Stimulated activated CD4-positive, alpha-beta T cell treated with anti-CD3 and anti-CD28 coated beads, TNF-alpha, amount 100 ng/mL, for 1 hour (primary cell): ENCODE results near the gene HUS1B.

Experiments used
- DNase-seq, 3 donors: peaks; one replicate each; pipeline ENCODE4 v3.0.0-alpha.2; 2020; ENCODE audit warnings: low read depth in 3 of 3, low spot score in 1 of 3

HUS1B gene

DNA sequence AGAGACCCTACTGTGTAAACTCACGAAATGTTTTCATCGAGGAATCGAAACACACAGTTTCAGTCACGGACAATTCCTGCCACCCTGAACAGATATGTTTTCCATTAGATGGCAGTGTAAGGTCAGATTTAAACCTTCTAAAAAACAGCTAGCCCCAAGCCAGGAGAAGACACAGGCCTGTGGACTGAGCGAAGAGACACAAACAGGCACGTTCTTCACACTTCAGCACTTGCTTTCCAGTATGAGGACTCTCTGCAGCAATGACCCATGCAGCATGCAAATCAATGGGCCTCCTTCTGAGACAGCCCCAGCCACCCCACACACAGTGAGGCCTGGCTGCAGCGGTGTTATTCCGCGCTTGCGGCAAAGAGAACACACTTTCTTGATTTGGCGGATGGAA is 31.9 kb downstream of the HUS1B start:
- DNase-seq = no peak

GRCh38 chr6:622462-622861 is 34.4 kb downstream of the HUS1B start:
- DNase-seq = no peak

DNA sequence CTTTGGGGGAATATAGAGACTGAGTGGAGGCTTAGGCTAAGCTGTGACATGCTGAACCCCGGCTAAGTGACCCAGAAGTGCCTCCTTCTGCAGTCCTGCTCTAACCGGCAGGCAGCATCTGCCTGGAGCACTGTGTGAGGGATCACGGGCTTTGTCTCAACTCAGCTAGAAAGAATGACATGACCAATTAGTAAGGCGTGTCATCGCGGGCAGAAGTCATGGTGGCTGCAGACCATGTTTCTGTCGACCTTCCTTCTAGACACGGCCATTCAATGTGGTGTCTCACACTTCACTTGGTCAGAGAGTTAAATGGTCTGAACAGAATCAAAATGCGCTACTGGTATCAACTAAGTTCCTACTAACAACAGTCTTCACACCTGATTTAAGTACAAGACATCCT is 35.0 kb downstream of the HUS1B start:
- no peak for DNase-seq

- no peak for DNase-seq
Observed at GRCh38 chr6:620950-621349, 36.0 kb downstream of the HUS1B start.

DNA sequence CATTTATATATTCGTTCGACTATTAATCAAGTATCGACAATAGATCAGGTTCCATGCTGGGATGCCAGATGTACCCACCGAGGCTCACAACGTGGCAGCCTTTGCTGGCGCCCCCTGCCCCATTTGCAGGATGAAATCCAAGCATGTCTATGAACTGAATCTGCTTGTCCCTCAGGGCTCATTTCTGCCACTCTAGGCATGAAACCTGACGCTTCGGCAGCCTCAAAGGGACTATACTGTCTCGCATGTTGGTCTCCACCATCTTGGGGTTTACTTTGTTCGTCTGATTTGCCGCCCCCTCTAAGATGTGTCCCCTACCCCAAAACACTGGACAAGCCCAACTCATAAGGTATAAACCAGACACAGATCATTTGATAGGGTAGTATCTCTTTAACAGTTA is 36.7 kb downstream of the HUS1B start:
- DNase-seq = no peak

- no peak for DNase-seq
Observed at GRCh38 chr6:617456-618100, 39.3 kb downstream of the HUS1B start.

GRCh38 chr6:613981-614380 is 42.9 kb downstream of the HUS1B start:
- no peak for DNase-seq

GRCh38 chr6:611928-612327 is 45.0 kb downstream of the HUS1B start:
- DNase-seq = no peak

DNA sequence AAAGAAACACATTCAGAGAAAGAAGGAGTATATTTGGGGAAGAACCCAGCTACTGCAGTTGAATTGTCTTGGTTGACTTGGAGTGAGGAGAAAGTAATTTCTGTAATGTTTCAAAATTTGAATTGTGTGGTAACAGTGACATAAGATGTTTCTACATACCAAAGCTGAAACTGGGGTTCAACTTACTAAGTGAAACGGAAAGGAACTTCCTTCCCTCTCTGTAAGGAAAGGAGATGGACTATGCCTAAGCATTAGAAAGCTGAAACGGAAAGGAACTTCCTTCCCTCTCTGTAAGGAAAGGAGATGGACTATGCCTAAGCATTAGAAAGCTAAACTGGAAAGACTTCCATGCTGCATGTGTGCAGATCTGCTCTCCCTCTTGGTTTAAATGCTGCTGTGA is 46.0 kb downstream of the HUS1B start:
- no peak for DNase-seq

DNA sequence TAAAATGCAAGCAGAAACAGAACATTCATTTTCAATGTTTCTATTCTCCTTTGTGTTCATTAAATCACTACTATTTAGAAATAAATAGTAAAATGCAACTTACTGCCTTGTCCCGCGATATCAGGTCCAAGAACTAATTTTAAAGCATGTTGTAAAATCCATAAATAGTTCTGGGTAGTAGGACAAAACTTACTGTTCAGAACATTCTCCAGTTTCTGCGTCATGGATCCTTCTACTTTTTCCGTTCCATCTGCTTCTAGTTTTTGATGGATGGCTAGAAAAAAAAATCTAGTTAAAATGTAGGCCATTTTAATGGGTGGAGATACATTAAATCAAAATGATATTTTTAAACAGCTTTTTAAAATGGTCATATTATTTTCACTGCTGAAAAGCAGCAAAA is 47.0 kb downstream of the HUS1B start:
- DNase-seq = no peak

DNA sequence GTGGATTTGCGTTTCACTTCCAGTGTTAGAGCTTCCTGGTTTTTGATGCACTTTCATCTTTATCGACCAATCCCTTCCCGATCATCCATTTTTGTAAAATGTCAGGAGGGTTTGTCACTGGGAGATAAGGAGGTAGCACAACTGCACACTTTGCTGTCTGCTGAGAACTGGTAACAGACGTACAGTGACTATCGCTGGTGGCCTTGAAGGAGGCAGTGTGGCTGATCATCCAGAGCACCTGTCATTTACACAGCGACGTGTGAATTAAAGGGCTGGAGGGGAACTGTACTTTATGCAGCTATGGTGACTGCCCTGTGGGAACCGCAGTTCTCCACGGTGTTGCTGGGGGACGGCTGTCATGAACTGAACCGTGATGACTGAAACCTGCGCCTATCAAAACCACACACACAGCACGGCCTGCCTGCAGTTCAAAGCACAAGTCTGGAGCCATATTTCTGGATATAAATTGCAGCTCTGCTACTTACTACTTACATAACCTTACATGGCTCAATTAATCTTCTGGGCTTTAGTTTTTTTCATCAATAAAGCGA is 50.0 kb downstream of the HUS1B start:
- DNase-seq = no peak
